ENCODE results near the gene PRXL2A. TPM values are rescaled to one million over a fixed set of nuclear protein-coding genes. Genes with fewer than 3 reads are reported as not detected.
A peak's percentile ranks its signal among the peaks of the same experiment; 100 is the strongest.

The PRXL2A gene
- polyA plus RNA-seq, 1 of the 3 experiments (the other 2 are of a cell fraction) = 15.6 TPM

- TF ChIP-seq RAD21 (IDR thresholded peaks at IDR 0.05; ENCODE audit: low read length) = no peak
- no peak for TF ChIP-seq SIN3A (IDR thresholded peaks at IDR 0.05; ENCODE audit: borderline replicate concordance, low read depth, low read length)
- no peak for TF ChIP-seq ELF1 (IDR thresholded peaks at IDR 0.05)
- no peak for TF ChIP-seq FOXM1 (IDR thresholded peaks at IDR 0.05; ENCODE audit: low read depth)
- TF ChIP-seq RFX5 (IDR thresholded peaks at IDR 0.05; ENCODE audit: low read length) = no peak
- TF ChIP-seq PBX3 (IDR thresholded peaks at IDR 0.05) = peak; percentile 62
- TF ChIP-seq FOXJ3 (CRISPR knock-in tag; IDR thresholded peaks at IDR 0.05) = no peak
- no peak for TF ChIP-seq REST (IDR thresholded peaks at IDR 0.05; ENCODE audit: low read depth, low read length)
- no peak for TF ChIP-seq ZBTB33 (IDR thresholded peaks at IDR 0.05; ENCODE audit: borderline replicate concordance, low read depth)
- peak; percentile 39 for TF ChIP-seq JUND (IDR thresholded peaks at IDR 0.05)
- no peak for TF ChIP-seq GABPA (IDR thresholded peaks at IDR 0.05; ENCODE audit: low read depth)
- no peak for TF ChIP-seq CHD2 (IDR thresholded peaks at IDR 0.05; ENCODE audit: low read length, partially characterized antibody)
- TF ChIP-seq FOSL2 (IDR thresholded peaks at IDR 0.05; ENCODE audit: borderline replicate concordance, low read depth) = peak; percentile 29
- TF ChIP-seq EP300 (IDR thresholded peaks at IDR 0.05; ENCODE audit: borderline replicate concordance in 1 of 2, low read depth in 1 of 2, low read length in 1 of 2) = no peak
- no peak for TF ChIP-seq RXRA (IDR thresholded peaks at IDR 0.05; ENCODE audit: borderline replicate concordance, low read depth)
- TF ChIP-seq SMC3 (IDR thresholded peaks at IDR 0.05; ENCODE audit: low read depth, low read length) = no peak
- no peak for TF ChIP-seq TAF1 (IDR thresholded peaks at IDR 0.05; ENCODE audit: borderline replicate concordance, low read depth, low read length)
- TF ChIP-seq NFIC (IDR thresholded peaks at IDR 0.05; ENCODE audit: borderline replicate concordance) = peak; percentile 69
- TF ChIP-seq USF2 (IDR thresholded peaks at IDR 0.05; ENCODE audit: borderline replicate concordance, low read depth, low read length) = no peak
Measured at GRCh38 chr10:80472234-80473095, 64.1 kb downstream of the PRXL2A start (continued).

Measured in SK-N-SH (cell line).